Mesendoderm (in vitro differentiated cells): Measurements from ENCODE around the gene HAUS7.
A peak's percentile ranks its signal among the peaks of the same experiment; 100 is the strongest.

Experiments used
- DNase-seq: peaks from one replicate; pipeline ENCODE4 v3.0.0; 2013
- H2AK5ac ChIP-seq: 2 replicates; pipeline ENCODE4 v1.6.1; 2013; ENCODE audit warnings: low read length, inconsistent platforms
- H2BK120ac ChIP-seq: 2 replicates; pipeline ENCODE4 v1.6.1; 2013; ENCODE audit warnings: low read depth, mild to moderate bottlenecking, low read length, moderate library complexity, mixed read lengths
- H2BK15ac ChIP-seq: replicated peaks from 2 replicates; pipeline ENCODE4 v1.6.1; 2013; ENCODE audit warnings: low read depth, mild to moderate bottlenecking, moderate library complexity
- H2BK5ac ChIP-seq: 2 replicates; pipeline ENCODE4 v1.6.1; 2013; ENCODE audit warnings: low read length, inconsistent platforms
- H3K18ac ChIP-seq: 2 replicates; pipeline ENCODE4 v1.6.1; 2013; ENCODE audit warnings: mild to moderate bottlenecking, low read length, mixed read lengths
- H3K23ac ChIP-seq: one replicate; pipeline ENCODE4 v1.6.1; 2013; ENCODE audit warnings: low read length
- H3K27ac ChIP-seq: 2 replicates; pipeline ENCODE4 v1.5.1; 2013; ENCODE audit warnings: low read depth, mild to moderate bottlenecking, inconsistent platforms, low read length, moderate library complexity
- H3K27me3 ChIP-seq: 2 replicates; pipeline ENCODE4 v1.6.1; 2013; ENCODE audit warnings: low read length, control low read depth, mild to moderate bottlenecking, inconsistent platforms; ENCODE audit not compliant: insufficient read depth, poor library complexity
- H3K36me3 ChIP-seq: 2 replicates; pipeline ENCODE4 v1.6.1; 2013; ENCODE audit warnings: low read length, inconsistent platforms; ENCODE audit not compliant: control insufficient read depth, insufficient read depth
- H3K4ac ChIP-seq: one replicate; pipeline ENCODE4 v1.6.1; 2013; ENCODE audit warnings: low read depth, mild to moderate bottlenecking, low read length, moderate library complexity
- H3K4me1 ChIP-seq: 2 replicates; pipeline ENCODE4 v1.6.1; 2013; ENCODE audit warnings: low read depth, low read length, inconsistent platforms; ENCODE audit not compliant: control insufficient read depth
- H3K4me2 ChIP-seq: 2 replicates; pipeline ENCODE4 v1.6.1; 2013; ENCODE audit warnings: low read length
- H3K4me3 ChIP-seq: 2 replicates; pipeline ENCODE4 v1.5.1; 2013; ENCODE audit warnings: mild to moderate bottlenecking, low read length
- H3K56ac ChIP-seq: one replicate; pipeline ENCODE4 v1.6.1; 2013; ENCODE audit warnings: low read length
- H3K79me1 ChIP-seq: 2 replicates; pipeline ENCODE4 v1.6.1; 2013; ENCODE audit warnings: low read length, inconsistent platforms
- H3K79me2 ChIP-seq: 2 replicates; pipeline ENCODE4 v1.6.1; 2013; ENCODE audit warnings: mild to moderate bottlenecking, low read length; ENCODE audit not compliant: control insufficient read depth, insufficient read depth
- H3K9ac ChIP-seq: 2 replicates; pipeline ENCODE4 v1.6.1; 2013; ENCODE audit warnings: low read length, inconsistent platforms
- H4K5ac ChIP-seq: one replicate; pipeline ENCODE4 v1.6.1; 2013; ENCODE audit warnings: low read length
- H4K8ac ChIP-seq: one replicate; pipeline ENCODE4 v1.6.1; 2013; ENCODE audit warnings: low read depth, mild to moderate bottlenecking, control low read depth, low read length, moderate library complexity
- WGBS: extraction: QIAGEN DNeasy Blood & Tissue Kit; methylation state at CpG from one replicate; pipeline ENCODE4 v1.1.7; 2013; ENCODE audit warnings: low lambda C conversion rate, missing lambda C conversion rate; ENCODE audit not compliant: insufficient coverage; ENCODE audit errors: extremely low coverage; 5-methylcytosine and 5-hydroxymethylcytosine counted together

Gene HAUS7

DNA sequence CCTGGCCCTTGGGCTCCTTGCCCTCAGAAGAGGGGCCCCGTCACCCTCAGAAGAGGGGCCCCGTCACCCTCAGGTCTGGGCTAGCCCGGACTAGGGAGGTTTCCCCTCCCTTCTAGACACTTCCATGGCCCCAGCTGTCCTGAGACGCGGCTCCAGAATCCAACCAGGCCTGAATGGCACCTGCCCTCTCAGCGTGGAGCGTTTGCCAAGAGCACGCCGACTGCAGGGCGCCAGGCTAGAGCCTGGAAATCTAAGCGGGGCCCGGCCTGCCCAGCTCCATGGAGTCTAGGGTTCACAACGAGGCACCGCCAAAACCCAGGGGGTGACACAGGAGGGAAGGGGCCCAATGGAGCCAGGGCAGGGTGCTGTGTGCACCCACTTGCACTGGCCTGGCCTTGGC is 39.2 kb upstream of the HAUS7 start:
- no peak overlapping the region for H3K18ac ChIP-seq

DNA sequence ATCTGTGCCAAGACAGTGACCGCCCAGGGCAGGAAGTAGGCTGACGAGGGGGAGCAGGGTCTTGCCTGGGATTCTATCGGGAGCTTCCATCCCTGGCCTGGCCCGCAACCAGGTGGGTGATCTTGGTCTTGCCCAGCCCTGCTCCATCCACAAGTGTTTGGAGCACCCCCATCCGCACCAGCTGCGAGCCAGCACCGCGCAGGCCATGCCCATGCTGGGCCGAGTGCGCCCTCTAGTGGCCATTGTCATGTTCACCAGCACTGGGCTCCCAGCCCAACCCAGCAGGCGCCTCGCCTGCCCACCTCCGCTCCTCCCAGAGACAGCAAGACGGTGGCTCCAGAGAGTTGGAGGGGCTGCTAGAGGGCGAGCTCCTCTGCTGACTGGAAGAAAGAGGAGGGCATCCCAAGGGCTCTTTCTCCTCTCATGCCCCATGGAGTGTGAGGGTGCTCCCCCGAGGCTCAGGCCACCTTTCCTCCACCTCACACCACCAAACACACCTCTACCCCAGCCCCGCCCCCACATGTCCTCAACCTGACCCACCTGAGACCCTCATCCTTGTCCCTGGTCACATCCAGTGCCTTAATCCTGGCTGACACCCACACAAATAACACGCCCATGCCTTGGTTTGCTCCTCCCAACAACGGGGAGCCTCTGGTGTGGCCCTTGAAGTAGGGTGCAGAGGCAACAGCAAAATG is 37.3 kb upstream of the HAUS7 start:
- H4K8ac ChIP-seq: no peak overlapping the region
- no peak overlapping the region for H3K4ac ChIP-seq
- H2BK5ac ChIP-seq: no peak overlapping the region
- no peak overlapping the region for H3K4me3 ChIP-seq
- H3K18ac ChIP-seq: no peak overlapping the region
- DNase-seq: peak; percentile 69
- H3K36me3 ChIP-seq: no peaks in the 10 kb centered on the region
- no peak overlapping the region for H3K23ac ChIP-seq
- no peaks in the 10 kb centered on the region for H3K79me1 ChIP-seq
- H3K27ac ChIP-seq: no peak overlapping the region
- no CpG with 5 or more reads among the region's 19 CpGs for WGBS
- no peak overlapping the region for H4K5ac ChIP-seq
- no peaks in the 10 kb centered on the region for H3K4me1 ChIP-seq
- H2BK120ac ChIP-seq: no peak overlapping the region
- H3K56ac ChIP-seq: no peak overlapping the region
- H2BK15ac ChIP-seq: no peak overlapping the region
- no peak overlapping the region for H3K4me2 ChIP-seq
- no peak overlapping the region for H3K9ac ChIP-seq
- H3K27me3 ChIP-seq: no peaks in the 10 kb centered on the region
- no peaks in the 10 kb centered on the region for H3K79me2 ChIP-seq
- no peak overlapping the region for H2AK5ac ChIP-seq

More for the DNA sequence above, 39.2 kb upstream of the HAUS7 start:
- Histone ChIP-seq H2AK5ac (no peak overlapping the region), H3K79me1 (no peaks in the 10 kb centered on the region), H3K9ac (no peak overlapping the region), H3K27me3 (no peaks in the 10 kb centered on the region), H3K79me2 (no peaks in the 10 kb centered on the region), H2BK5ac (no peak overlapping the region), H3K36me3 (no peaks in the 10 kb centered on the region), H4K8ac (no peak overlapping the region), H3K4me3 (no peak overlapping the region), H3K4me2 (no peak overlapping the region), H3K4ac (no peak overlapping the region), H4K5ac (no peak overlapping the region), H3K23ac (no peak overlapping the region), H2BK120ac (no peak overlapping the region), H2BK15ac (no peak overlapping the region), H3K27ac (no peak overlapping the region), H3K56ac (no peak overlapping the region), H3K4me1 (no peaks in the 10 kb centered on the region)
- WGBS: no CpG with 5 or more reads among the region's 14 CpGs
- no peak for DNase-seq

DNA sequence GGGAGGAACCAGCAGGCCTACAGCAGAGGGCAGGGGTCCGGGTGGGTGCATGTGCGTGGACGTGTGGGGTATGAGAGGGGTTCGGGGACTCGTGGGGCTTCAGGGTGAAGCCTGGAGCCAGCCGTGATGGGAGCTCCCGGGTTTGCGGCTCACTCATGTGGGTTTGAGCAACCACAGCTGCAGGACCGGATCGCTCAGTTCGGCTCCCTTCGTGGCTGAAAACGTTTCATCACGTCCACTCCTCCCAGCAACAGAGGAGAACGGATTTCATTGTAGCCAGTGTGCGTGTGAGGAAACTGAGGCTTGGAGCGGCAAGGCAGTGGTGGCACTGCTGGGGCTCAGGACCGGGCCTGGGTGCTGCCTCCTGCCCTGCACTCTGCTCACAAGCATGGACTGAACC is 35.0 kb upstream of the HAUS7 start:
- Histone ChIP-seq H3K36me3 (no peaks in the 10 kb centered on the region), H2BK5ac (no peak overlapping the region), H3K23ac (no peak overlapping the region), H4K5ac (no peak overlapping the region), H3K9ac (no peak overlapping the region), H3K4me2 (no peak overlapping the region), H3K79me2 (no peaks in the 10 kb centered on the region), H3K79me1 (no peaks in the 10 kb centered on the region), H3K18ac (no peak overlapping the region), H3K27ac (no peak overlapping the region), H3K4me1 (no peaks in the 10 kb centered on the region), H3K27me3 (no peaks in the 10 kb centered on the region), H3K4me3 (no peak overlapping the region), H2AK5ac (no peak overlapping the region), H3K56ac (no peak overlapping the region), H4K8ac (no peak overlapping the region), H3K4ac (no peak overlapping the region), H2BK120ac (no peak overlapping the region), H2BK15ac (no peak overlapping the region)
- WGBS: no CpG with 5 or more reads among the region's 18 CpGs
- no peak for DNase-seq

DNA sequence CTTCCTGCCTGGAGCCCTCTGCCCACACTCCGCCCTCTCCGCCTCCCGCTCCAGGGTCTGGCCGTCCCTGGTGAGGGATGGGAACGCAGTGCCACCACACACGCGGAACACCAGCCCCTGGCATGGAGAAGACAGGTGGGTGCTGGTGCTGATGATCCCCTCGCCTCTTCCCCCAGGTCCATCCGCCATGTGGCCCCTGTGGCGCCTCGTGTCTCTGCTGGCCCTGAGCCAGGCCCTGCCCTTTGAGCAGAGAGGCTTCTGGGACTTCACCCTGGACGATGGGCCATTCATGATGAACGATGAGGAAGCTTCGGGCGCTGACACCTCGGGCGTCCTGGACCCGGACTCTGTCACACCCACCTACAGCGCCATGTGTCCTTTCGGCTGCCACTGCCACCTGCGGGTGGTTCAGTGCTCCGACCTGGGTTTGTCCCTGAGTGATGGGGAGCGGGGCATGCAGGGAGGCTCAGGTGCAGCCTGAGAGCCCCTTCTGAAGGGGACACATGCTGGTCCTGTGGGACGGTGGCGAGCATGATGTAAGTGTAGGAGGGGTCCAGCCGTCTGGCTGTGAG is 34.2 kb upstream of the HAUS7 start:
- Histone ChIP-seq H3K27me3 (no peaks in the 10 kb centered on the region), H3K79me1 (no peaks in the 10 kb centered on the region), H2BK120ac (no peak overlapping the region), H4K8ac (no peak overlapping the region), H3K4me1 (no peaks in the 10 kb centered on the region), H3K56ac (no peak overlapping the region), H3K36me3 (no peaks in the 10 kb centered on the region), H2BK15ac (no peak overlapping the region), H2AK5ac (no peak overlapping the region), H3K4me3 (no peak overlapping the region), H2BK5ac (no peak overlapping the region), H3K23ac (no peak overlapping the region), H4K5ac (no peak overlapping the region), H3K9ac (no peak overlapping the region), H3K79me2 (no peaks in the 10 kb centered on the region), H3K4ac (no peak overlapping the region), H3K18ac (no peak overlapping the region), H3K4me2 (no peak overlapping the region), H3K27ac (no peak overlapping the region)
- DNase-seq: no peak
- WGBS: no CpG with 5 or more reads among the region's 26 CpGs

DNA sequence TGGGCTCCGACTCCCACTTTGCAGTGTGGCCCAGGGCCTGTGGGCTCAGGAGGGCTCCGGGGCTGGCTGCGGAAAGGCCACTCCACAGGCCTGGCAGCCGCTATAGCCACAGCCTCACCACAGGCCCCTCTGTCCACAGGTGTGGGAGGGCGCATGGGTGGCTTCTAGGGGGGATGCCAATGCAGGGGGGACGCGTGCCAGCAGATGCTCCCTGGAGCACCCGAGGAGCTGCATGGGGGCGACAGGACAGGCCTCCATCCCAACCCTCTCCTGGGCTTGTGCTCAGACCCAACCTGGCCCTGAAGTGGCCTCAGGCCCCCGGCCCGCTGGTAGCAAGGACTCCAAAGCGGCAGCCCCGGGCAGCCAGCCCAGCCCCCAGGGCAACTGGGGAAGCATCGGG is 32.4 kb upstream of the HAUS7 start:
- Histone ChIP-seq H4K5ac (no peak overlapping the region), H4K8ac (no peak overlapping the region), H3K79me1 (no peaks in the 10 kb centered on the region), H3K18ac (no peak overlapping the region), H2BK5ac (no peak overlapping the region), H3K9ac (no peak overlapping the region), H2AK5ac (no peak overlapping the region), H3K79me2 (no peaks in the 10 kb centered on the region), H3K4me3 (no peak overlapping the region), H3K27me3 (no peaks in the 10 kb centered on the region), H2BK15ac (no peak overlapping the region), H3K4me1 (no peaks in the 10 kb centered on the region), H3K36me3 (no peaks in the 10 kb centered on the region), H3K23ac (no peak overlapping the region), H3K27ac (no peak overlapping the region), H3K4ac (no peak overlapping the region), H3K56ac (no peak overlapping the region), H3K4me2 (no peak overlapping the region), H2BK120ac (no peak overlapping the region)
- WGBS: no CpG with 5 or more reads among the region's 14 CpGs
- no peak for DNase-seq

DNA sequence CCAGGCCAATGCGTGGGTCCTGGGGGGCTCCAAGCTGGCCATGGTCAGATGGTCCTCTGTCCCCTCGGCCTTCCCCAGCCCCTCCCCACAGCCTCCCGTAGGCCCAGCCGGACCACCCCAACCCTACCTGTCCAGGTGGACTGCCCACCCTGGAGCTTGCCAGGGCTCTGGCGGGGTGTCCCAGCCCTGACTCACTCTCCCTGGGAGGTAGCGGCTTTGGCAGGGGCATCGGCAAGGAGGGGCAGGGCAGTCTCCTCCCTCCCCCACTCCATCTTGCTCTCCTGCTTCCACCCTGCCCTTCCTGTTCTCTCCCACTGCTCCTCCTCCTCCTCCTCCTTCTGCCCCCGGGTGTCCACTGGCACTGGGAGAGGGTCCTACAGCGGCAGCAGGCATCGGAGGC is 31.8 kb upstream of the HAUS7 start:
- DNase-seq: no peak
- H3K4ac ChIP-seq: no peak overlapping the region
- H3K27ac ChIP-seq: no peak overlapping the region

More for the DNA sequence above, 31.8 kb upstream of the HAUS7 start:
- no CpG with 5 or more reads among the region's 10 CpGs for WGBS
- Histone ChIP-seq H3K79me1 (no peaks in the 10 kb centered on the region), H3K18ac (no peak overlapping the region), H3K9ac (no peak overlapping the region), H4K5ac (no peak overlapping the region), H3K4me3 (no peak overlapping the region), H3K4me2 (no peak overlapping the region), H2BK120ac (no peak overlapping the region), H2AK5ac (no peak overlapping the region), H3K36me3 (no peaks in the 10 kb centered on the region), H3K4me1 (no peaks in the 10 kb centered on the region), H3K56ac (no peak overlapping the region), H2BK5ac (no peak overlapping the region), H3K23ac (no peak overlapping the region), H3K27me3 (no peaks in the 10 kb centered on the region), H3K79me2 (no peaks in the 10 kb centered on the region), H4K8ac (no peak overlapping the region), H2BK15ac (no peak overlapping the region)
